GM23338 (cell line): Measurements from ENCODE around the gene ITPRIPL1. TPM values are rescaled to one million over a fixed set of nuclear protein-coding genes. Genes with fewer than 3 reads are reported as not detected.

ENCODE experiments used
- ATAC-seq: fragments of 200-7000 bp; cut with Tn5 transposase; 3 replicates; pipeline ENCODE4 v1.9.1; 2020
- DNase-seq: peaks from one replicate; pipeline ENCODE4 v3.0.0-alpha.2; 2015; ENCODE audit warnings: low spot score
- H2AFZ ChIP-seq: fragments of 200-600 bp; sonication (generic); 2 replicates; pipeline ENCODE4 v1.8.0; 2016; ENCODE audit warnings: antibody characterized with exemption, mild to moderate bottlenecking, moderate library complexity
- H3F3A ChIP-seq: fragments of 200-600 bp; sonication (generic); replicated peaks from 2 replicates; pipeline ENCODE4 v1.8.0; 2017; ENCODE audit warnings: antibody characterized with exemption, mixed run types, low read depth
- H3K27ac ChIP-seq: fragments of 200-600 bp; sonication (generic); 2 replicates; pipeline ENCODE4 v1.6.1; 2016; ENCODE audit warnings: low read depth
- H3K27me3 ChIP-seq: fragments of 200-600 bp; sonication (generic); 2 replicates; pipeline ENCODE4 v1.8.0; 2016; ENCODE audit warnings: mild to moderate bottlenecking, mixed run types, moderate library complexity; ENCODE audit not compliant: insufficient read depth
- H3K36me3 ChIP-seq: fragments of 200-600 bp; sonication (generic); 2 replicates; pipeline ENCODE4 v1.8.0; 2016; ENCODE audit warnings: mild to moderate bottlenecking; ENCODE audit not compliant: insufficient read depth
- H3K4me1 ChIP-seq: fragments of 200-600 bp; sonication (generic); 2 replicates; pipeline ENCODE4 v1.8.0; 2016; ENCODE audit warnings: mild to moderate bottlenecking, moderate library complexity; ENCODE audit not compliant: insufficient read depth
- H3K4me2 ChIP-seq: fragments of 200-600 bp; sonication (generic); 2 replicates; pipeline ENCODE4 v1.7.1; 2017; ENCODE audit warnings: mixed run types
- H3K4me3 ChIP-seq: fragments of 200-600 bp; sonication (generic); 2 replicates; pipeline ENCODE4 v1.6.1; 2016; ENCODE audit warnings: mixed run types
- H3K79me2 ChIP-seq: fragments of 200-600 bp; sonication (generic); replicated peaks from 2 replicates; pipeline ENCODE4 v1.8.0; 2017; ENCODE audit warnings: mild to moderate bottlenecking; ENCODE audit not compliant: insufficient read depth
- H3K9me2 ChIP-seq: fragments of 200-600 bp; sonication (generic); 2 replicates; pipeline ENCODE4 v1.8.0; 2017; ENCODE audit not compliant: insufficient read depth
- H4K20me1 ChIP-seq: fragments of 200-600 bp; sonication (generic); replicated peaks from 2 replicates; pipeline ENCODE4 v1.8.0; 2017; ENCODE audit warnings: mild to moderate bottlenecking; ENCODE audit not compliant: insufficient read depth
- H3K27ac Mint-ChIP-seq: 2 replicates; pipeline ENCODE4 v1.8.0; 2020; ENCODE audit warnings: inconsistent platforms, mild to moderate bottlenecking, moderate library complexity, mixed read lengths
- H3K27me3 Mint-ChIP-seq: 3 replicates; pipeline ENCODE4 v1.8.0; 2022; ENCODE audit warnings: low read depth, mild to moderate bottlenecking, moderate library complexity, mixed read lengths, inconsistent platforms; ENCODE audit not compliant: insufficient read depth, poor library complexity
- H3K36me3 Mint-ChIP-seq: 3 replicates; pipeline ENCODE4 v1.8.0; 2021; ENCODE audit warnings: low read depth, mild to moderate bottlenecking, inconsistent platforms, moderate library complexity, mixed read lengths
- H3K4me1 Mint-ChIP-seq: 3 replicates; pipeline ENCODE4 v1.8.0; 2020; ENCODE audit warnings: mild to moderate bottlenecking, inconsistent platforms, mixed read lengths
- H3K4me3 Mint-ChIP-seq: 3 replicates; pipeline ENCODE4 v1.8.0; 2021; ENCODE audit warnings: moderate library complexity, mild to moderate bottlenecking, inconsistent platforms, mixed read lengths
- H3K9me3 Mint-ChIP-seq: 3 replicates; pipeline ENCODE4 v1.8.0; 2020; ENCODE audit warnings: moderate library complexity, mild to moderate bottlenecking, inconsistent platforms, mixed read lengths
- CREB1 ChIP-seq: fragments of 250-450 bp; sonication (Bioruptor Pico); IDR thresholded peaks from 2 replicates; pipeline ENCODE4 v1.5.0; 2020; ENCODE audit warnings: low read depth, mild to moderate bottlenecking, moderate library complexity
- EZH2 ChIP-seq: fragments of 200-600 bp; sonication (generic); IDR thresholded peaks from one replicate; pipeline ENCODE4 v1.8.0; 2017; ENCODE audit warnings: antibody characterized with exemption, mild to moderate bottlenecking, low read depth; ENCODE audit not compliant: unreplicated experiment
- EZH2phosphoT487 ChIP-seq: fragments of 200-600 bp; sonication (generic); IDR thresholded peaks from one replicate; pipeline ENCODE4 v1.8.1; 2018; ENCODE audit warnings: antibody characterized with exemption; ENCODE audit not compliant: unreplicated experiment
- JUNB ChIP-seq: IDR thresholded peaks from one replicate; pipeline ENCODE4 v1.6.1; 2016; ENCODE audit warnings: antibody characterized with exemption; ENCODE audit not compliant: unreplicated experiment
- NANOG ChIP-seq: IDR thresholded peaks from 2 replicates; pipeline ENCODE4 v1.6.1; 2016; ENCODE audit warnings: antibody characterized with exemption, borderline replicate concordance
- POLR2AphosphoS5 ChIP-seq: IDR thresholded peaks from 2 replicates; pipeline ENCODE4 v1.6.1; 2016; ENCODE audit warnings: antibody characterized with exemption, low read depth
- STAT1 ChIP-seq: IDR thresholded peaks from one replicate; pipeline ENCODE4 v1.6.1; 2016; ENCODE audit warnings: antibody characterized with exemption; ENCODE audit not compliant: unreplicated experiment
- ZNF114 ChIP-seq: fragments of 250-450 bp; sonication (Bioruptor Pico); IDR thresholded peaks from 2 replicates; pipeline ENCODE4 v1.5.0; 2020; ENCODE audit warnings: mild to moderate bottlenecking, moderate library complexity
- ZNF331 ChIP-seq: fragments of 250-450 bp; sonication (Bioruptor Pico); IDR thresholded peaks from 2 replicates; pipeline ENCODE4 v1.5.0; 2020; ENCODE audit warnings: low read depth, mild to moderate bottlenecking, moderate library complexity
- polyA plus RNA-seq: library from polyadenylated mRNA; unstranded; fragments of >200 nt; fragmentation: Nextera tagmentation; extraction: Ambion mirVana; gene quantifications from 2 replicates; pipeline ENCODE4 v1.2.1, GENCODE V29; 2016
- total RNA-seq: library from RNA; depleted of rRNA; stranded (reverse); fragments of >200 nt; shearing (Covaris generic); gene quantifications from 2 replicates; pipeline ENCODE4 v1.2.3, GENCODE V29; 2014
- TF ChIP-seq, protein P1 (sequence below), 2 experiments: fragments of 200-600 bp in 1 of 2; sonication (generic) in 1 of 2; conservative IDR thresholded peaks; 2 replicates each; pipeline versions ENCODE4 v1.5.1 to v1.6.1; 2016 to 2017; ENCODE audit warnings: antibody characterized with exemption in 2 of 2, low read depth in 2 of 2, mild to moderate bottlenecking in 2 of 2, moderate library complexity in 1 of 2
- TF ChIP-seq, protein P2 (sequence below): IDR thresholded peaks from 2 replicates; pipeline ENCODE4 v1.6.1; 2016; ENCODE audit warnings: antibody characterized with exemption

The ITPRIPL1 gene
- total and polyA plus RNA-seq, 2 experiments from 2014 or later: 5.3 to 14.0 TPM

DNA sequence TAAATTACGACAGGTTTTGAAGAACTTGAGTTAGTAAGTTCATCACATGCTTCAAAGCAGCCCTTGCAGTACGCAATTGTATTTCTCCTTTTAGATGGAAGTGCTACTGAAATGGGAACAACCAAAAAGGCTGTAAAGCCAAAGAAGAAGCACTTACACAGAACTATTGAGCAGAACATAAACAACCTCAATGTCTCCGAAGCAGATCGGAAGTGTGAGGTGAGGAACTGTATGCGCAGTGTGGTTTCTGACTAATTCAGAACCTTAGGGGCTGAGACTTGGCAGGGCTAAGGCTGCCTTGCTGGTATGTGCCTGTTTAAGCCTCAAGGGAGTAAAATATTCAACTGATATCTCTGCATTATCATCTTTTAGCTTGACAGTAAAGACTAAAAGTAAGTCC, 18.9 kb downstream of the ITPRIPL1 start:
- Histone ChIP-seq H3K4me3 (no peak overlapping the region), H3K9me2 (no peaks in the 10 kb centered on the region), H3K27me3 (no peaks in the 10 kb centered on the region), H3K4me1 (no peaks in the 10 kb centered on the region), H2AFZ (no peak overlapping the region), H3F3A (no peaks in the 10 kb centered on the region), H4K20me1 (peaks cover 27% of the 10 kb centered on the region), H3K79me2 (peaks cover 33% of the 10 kb centered on the region), H3K4me2 (no peak overlapping the region), H3K36me3 (peaks cover 38% of the 10 kb centered on the region), H3K27ac (no peak overlapping the region)
- H3K4me1 Mint-ChIP-seq: no peaks in the 10 kb centered on the region
- no peaks in the 10 kb centered on the region for H3K27me3 Mint-ChIP-seq
- TF ChIP-seq, protein P1, sequence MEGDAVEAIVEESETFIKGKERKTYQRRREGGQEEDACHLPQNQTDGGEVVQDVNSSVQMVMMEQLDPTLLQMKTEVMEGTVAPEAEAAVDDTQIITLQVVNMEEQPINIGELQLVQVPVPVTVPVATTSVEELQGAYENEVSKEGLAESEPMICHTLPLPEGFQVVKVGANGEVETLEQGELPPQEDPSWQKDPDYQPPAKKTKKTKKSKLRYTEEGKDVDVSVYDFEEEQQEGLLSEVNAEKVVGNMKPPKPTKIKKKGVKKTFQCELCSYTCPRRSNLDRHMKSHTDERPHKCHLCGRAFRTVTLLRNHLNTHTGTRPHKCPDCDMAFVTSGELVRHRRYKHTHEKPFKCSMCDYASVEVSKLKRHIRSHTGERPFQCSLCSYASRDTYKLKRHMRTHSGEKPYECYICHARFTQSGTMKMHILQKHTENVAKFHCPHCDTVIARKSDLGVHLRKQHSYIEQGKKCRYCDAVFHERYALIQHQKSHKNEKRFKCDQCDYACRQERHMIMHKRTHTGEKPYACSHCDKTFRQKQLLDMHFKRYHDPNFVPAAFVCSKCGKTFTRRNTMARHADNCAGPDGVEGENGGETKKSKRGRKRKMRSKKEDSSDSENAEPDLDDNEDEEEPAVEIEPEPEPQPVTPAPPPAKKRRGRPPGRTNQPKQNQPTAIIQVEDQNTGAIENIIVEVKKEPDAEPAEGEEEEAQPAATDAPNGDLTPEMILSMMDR (conservative IDR thresholded peaks at IDR 0.05; ENCODE audit: low read depth in 2 of 2): no peak
- TF ChIP-seq CREB1 (CRISPR knock-in tag) (no peak), ZNF331 (CRISPR knock-in tag) (no peak), EZH2phosphoT487 (no peak), STAT1 (no peak), POLR2AphosphoS5 (no peak), NANOG (no peak), JUNB (no peak), ZNF114 (no peak)
- TF ChIP-seq, protein P2, sequence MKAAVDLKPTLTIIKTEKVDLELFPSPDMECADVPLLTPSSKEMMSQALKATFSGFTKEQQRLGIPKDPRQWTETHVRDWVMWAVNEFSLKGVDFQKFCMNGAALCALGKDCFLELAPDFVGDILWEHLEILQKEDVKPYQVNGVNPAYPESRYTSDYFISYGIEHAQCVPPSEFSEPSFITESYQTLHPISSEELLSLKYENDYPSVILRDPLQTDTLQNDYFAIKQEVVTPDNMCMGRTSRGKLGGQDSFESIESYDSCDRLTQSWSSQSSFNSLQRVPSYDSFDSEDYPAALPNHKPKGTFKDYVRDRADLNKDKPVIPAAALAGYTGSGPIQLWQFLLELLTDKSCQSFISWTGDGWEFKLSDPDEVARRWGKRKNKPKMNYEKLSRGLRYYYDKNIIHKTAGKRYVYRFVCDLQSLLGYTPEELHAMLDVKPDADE: no peak
- H3K27ac Mint-ChIP-seq: no peak overlapping the region
- peaks cover 83% of the 10 kb centered on the region for H3K36me3 Mint-ChIP-seq
- no peak for DNase-seq
- ATAC-seq: no peak
- H3K4me3 Mint-ChIP-seq: no peak overlapping the region
- H3K9me3 Mint-ChIP-seq: no peaks in the 10 kb centered on the region

DNA sequence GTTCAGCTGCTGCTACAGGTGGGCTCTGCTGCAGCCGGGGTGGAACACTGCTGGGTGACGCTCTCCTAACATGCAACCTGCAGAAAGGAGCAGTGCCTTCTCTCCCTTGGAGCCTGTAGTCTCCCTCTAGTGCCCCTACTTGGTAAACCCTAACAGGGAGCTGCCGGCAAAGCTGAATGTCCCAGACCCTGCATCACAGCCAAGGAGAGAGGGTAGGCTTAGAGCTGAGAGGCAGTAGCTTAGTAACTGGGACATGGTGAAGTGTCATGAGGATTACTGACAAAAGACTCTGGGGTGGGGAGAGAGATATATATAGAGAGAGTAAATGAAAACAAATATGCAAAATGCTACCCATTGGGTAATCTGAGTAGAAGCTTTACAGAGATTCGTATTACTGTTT, 20.3 kb downstream of the ITPRIPL1 start:
- no peaks in the 10 kb centered on the region for H3K9me2 ChIP-seq
- peak; percentile 58 for DNase-seq
- H3F3A ChIP-seq: no peaks in the 10 kb centered on the region
- peak; percentile 89 for ATAC-seq
- no peak overlapping the region for H3K4me3 Mint-ChIP-seq
- H3K4me1 Mint-ChIP-seq: no peaks in the 10 kb centered on the region
- H3K36me3 ChIP-seq: peaks cover 48% of the 10 kb centered on the region
- peaks cover 18% of the 10 kb centered on the region for H3K79me2 ChIP-seq
- H3K27me3 ChIP-seq: no peaks in the 10 kb centered on the region
- no peak overlapping the region for H3K4me3 ChIP-seq
- H3K4me2 ChIP-seq: no peak overlapping the region
- no peaks in the 10 kb centered on the region for H3K9me3 Mint-ChIP-seq
- no peaks in the 10 kb centered on the region for H3K27me3 Mint-ChIP-seq
- TF ChIP-seq, protein P1 (conservative IDR thresholded peaks at IDR 0.05; ENCODE audit: low read depth in 2 of 2): peak; percentile 21 to 54; a peak in 2 of 4 replicates
- TF ChIP-seq EZH2: no peak
- H3K36me3 Mint-ChIP-seq: peaks cover 90% of the 10 kb centered on the region
- H3K27ac Mint-ChIP-seq: no peak overlapping the region
- peaks cover 21% of the 10 kb centered on the region for H4K20me1 ChIP-seq
- no peaks in the 10 kb centered on the region for H3K4me1 ChIP-seq
- no peak overlapping the region for H3K27ac ChIP-seq
- H2AFZ ChIP-seq: no peak overlapping the region
